ENCODE results near the gene ELAC1.
"Not testable (repeated sequence)": the region's sequence is repeated elsewhere in the genome, so short reads cannot be mapped to it uniquely, and the experiment has no call there.

The ELAC1 gene

GRCh38 chr18:50967714-50968661 lies at the start of gene ELAC1:
ELAC1 (plus strand) TSS chr18:50968040; CDS start chr18:50974405, 6,365 bp downstream.
- in situ Hi-C loops (cut with MboI; ENCODE audit: low sequenced_read_pairs): no loop called here

GRCh38 chr18:50918153-50918552 lies 49.7 kb upstream of the ELAC1 start:
- in situ Hi-C loops (cut with MboI; ENCODE audit: low sequenced_read_pairs): no loop called here

GRCh38 chr18:50924372-50924771 lies 43.5 kb upstream of the ELAC1 start:
- in situ Hi-C loops (cut with MboI; ENCODE audit: low sequenced_read_pairs): no loop called here

- in situ Hi-C loops (cut with MboI; ENCODE audit: low sequenced_read_pairs): no loop called here
Observed at GRCh38 chr18:50926521-50926920, 41.3 kb upstream of the ELAC1 start.

GRCh38 chr18:50928551-50928950 lies 39.3 kb upstream of the ELAC1 start:
- in situ Hi-C loops (cut with MboI; ENCODE audit: low sequenced_read_pairs): no loop called here

GRCh38 chr18:50933684-50934083 lies 34.2 kb upstream of the ELAC1 start:
- in situ Hi-C loops (cut with MboI; ENCODE audit: low sequenced_read_pairs): no loop called here

GRCh38 chr18:50934545-50935211 lies 33.2 kb upstream of the ELAC1 start:
- in situ Hi-C loops (cut with MboI; ENCODE audit: low sequenced_read_pairs): no loop called here

- in situ Hi-C loops (cut with MboI; ENCODE audit: low sequenced_read_pairs): no loop called here
Observed at GRCh38 chr18:50935493-50936191, 32.2 kb upstream of the ELAC1 start.

- in situ Hi-C loops (cut with MboI; ENCODE audit: low sequenced_read_pairs): no loop called here
Observed at GRCh38 chr18:50937183-50937582, 30.7 kb upstream of the ELAC1 start.

- in situ Hi-C loops (cut with MboI; ENCODE audit: low sequenced_read_pairs): no loop called here
Observed at GRCh38 chr18:50938912-50939311, 28.9 kb upstream of the ELAC1 start.

GRCh38 chr18:50944245-50944932 lies 23.5 kb upstream of the ELAC1 start:
- in situ Hi-C loops (cut with MboI; ENCODE audit: low sequenced_read_pairs): no loop called here

GRCh38 chr18:50945918-50946317 lies 21.9 kb upstream of the ELAC1 start:
- in situ Hi-C loops (cut with MboI; ENCODE audit: low sequenced_read_pairs): not testable (repeated sequence)

GRCh38 chr18:50947899-50948298 lies 19.9 kb upstream of the ELAC1 start:
- in situ Hi-C loops (cut with MboI; ENCODE audit: low sequenced_read_pairs): no loop called here

GRCh38 chr18:50949185-50949584 lies 18.7 kb upstream of the ELAC1 start:
- in situ Hi-C loops (cut with MboI; ENCODE audit: low sequenced_read_pairs): no loop called here

GRCh38 chr18:50950626-50951025 lies 17.2 kb upstream of the ELAC1 start:
- in situ Hi-C loops (cut with MboI; ENCODE audit: low sequenced_read_pairs): no loop called here

- in situ Hi-C loops (cut with MboI; ENCODE audit: low sequenced_read_pairs): no loop called here
Observed at GRCh38 chr18:50953822-50954221, 14.0 kb upstream of the ELAC1 start.

GRCh38 chr18:50955253-50955652 lies 12.6 kb upstream of the ELAC1 start:
- in situ Hi-C loops (cut with MboI; ENCODE audit: low sequenced_read_pairs): no loop called here

GRCh38 chr18:50956116-50956515 lies 11.7 kb upstream of the ELAC1 start:
- in situ Hi-C loops (cut with MboI; ENCODE audit: low sequenced_read_pairs): no loop called here

- in situ Hi-C loops (cut with MboI; ENCODE audit: low sequenced_read_pairs): no loop called here
Observed at GRCh38 chr18:50961974-50962373, 5.9 kb upstream of the ELAC1 start.

GRCh38 chr18:50969448-50969847 lies 1.6 kb downstream of the ELAC1 start:
- in situ Hi-C loops (cut with MboI; ENCODE audit: low sequenced_read_pairs): no loop called here

- in situ Hi-C loops (cut with MboI; ENCODE audit: low sequenced_read_pairs): no loop called here
Observed at GRCh38 chr18:50970006-50970405, 2.2 kb downstream of the ELAC1 start.

Data from hTERT RPE-1 (cell line).